Cerebellar nuclear complex (tissue), 1 donor: ENCODE measurements around the gene SLC27A6.

Experiments used
- DNase-seq, 2 experiments: peaks; one replicate each; lab custom pipeline; 2025; lab: John Stamatoyannopoulos, UW

The SLC27A6 gene

DNA sequence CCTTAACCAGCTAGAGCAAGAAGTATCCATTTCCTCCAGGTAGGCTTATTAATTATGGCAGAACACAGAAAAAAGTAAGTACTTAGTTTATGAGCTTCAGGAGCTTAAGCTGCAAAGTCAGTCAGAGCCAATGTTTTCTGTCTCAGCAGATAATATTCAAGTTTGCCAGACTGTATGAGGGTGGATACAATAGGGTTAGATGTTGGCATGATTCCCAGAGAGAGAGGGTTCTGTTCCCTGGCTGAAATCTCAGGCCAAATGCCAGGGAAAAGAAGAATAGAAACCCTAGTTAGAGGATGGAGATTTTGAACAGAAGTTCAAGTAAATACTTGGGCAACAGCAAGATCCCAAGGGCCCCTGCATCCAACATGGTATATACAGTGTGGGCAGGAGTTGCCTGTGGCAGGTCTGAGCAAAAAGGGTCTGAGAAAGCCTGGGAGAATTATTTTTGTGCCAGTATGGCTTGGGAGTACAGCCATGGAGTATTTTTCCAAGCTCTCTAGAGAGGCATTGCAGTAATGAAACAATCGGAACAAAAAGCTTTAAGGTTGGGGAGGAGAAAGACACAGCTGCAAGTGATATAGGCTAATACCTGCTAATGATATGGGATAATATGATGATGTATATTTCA lies 98.3 kb downstream of the SLC27A6 start:
- DNase-seq = no peak

DNA sequence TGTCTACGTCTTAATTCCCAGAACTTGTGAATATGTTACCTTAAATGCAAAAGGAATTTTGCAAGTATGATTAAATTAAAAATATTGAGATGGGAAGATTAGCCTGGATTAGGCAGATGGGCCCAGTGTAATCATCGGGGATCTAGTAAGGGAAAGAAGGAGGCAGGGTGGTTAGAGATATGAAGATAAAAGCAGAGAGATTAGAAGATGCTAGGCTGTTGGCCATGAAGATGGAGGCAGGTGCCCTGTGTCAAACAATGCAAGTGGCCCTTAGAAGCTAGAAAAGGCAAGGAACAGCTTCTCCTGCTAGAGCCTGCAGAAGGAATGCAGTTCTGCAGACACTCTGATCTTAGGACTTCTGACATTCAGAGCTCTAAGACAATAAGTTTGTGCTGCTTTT lies 100.4 kb downstream of the SLC27A6 start:
- DNase-seq = no peak

DNA sequence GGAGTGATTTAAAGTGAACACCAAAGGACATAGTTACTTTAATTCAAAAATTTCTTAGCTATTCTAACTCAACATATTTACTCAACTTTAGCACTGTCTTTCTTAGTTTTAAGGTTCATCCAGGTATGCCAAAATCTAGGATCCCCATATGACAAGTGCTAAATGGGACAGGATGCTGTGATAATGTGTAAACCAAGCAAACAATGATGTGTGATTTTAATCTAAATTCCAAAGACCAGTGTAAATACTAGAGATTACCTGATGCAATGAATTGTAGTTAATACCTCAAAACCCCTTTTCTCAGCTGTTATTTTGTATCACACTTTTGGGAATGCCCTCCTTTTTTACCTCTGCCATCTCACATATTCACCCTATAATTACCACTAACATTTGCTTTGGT lies 102.5 kb downstream of the SLC27A6 start:
- no peak for DNase-seq

DNA sequence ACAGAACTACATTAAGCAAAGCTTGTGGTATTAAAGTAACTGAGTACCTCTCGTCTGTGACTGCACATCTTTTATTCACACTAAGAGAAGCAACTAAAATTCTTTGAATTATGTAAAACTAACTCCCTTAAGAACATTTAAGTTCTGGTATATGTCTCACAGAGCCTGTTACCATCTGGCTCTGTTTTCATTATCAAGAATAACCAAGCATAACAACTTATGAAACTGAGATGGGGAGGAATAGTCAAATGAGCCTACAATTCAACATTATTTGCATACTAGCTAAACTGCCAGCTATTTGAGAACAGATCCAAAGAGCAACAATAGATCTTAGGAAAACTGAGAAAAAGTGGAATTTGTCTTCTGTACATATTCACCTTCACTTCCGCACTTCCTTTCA lies 104.0 kb downstream of the SLC27A6 start:
- no peak for DNase-seq

DNA sequence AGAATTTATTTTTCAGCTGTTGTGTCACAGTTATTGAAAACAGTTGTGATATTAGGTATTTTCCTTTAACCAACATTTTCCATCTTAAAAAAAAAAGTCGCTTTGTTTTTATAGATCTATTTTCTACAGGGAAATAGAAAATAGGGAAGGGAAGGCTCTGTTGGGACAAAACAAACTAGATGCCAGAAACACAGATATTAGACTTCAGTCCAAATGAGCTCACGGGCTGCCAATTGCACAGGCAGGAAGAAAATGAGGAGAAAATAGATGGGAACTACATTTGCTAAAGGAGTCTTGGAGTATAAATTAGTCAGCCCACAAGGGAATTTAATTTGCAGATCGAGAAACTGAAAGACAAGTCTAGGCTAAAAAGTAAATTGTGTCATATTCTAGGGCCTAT lies 107.8 kb downstream of the SLC27A6 start:
- DNase-seq = no peak

DNA sequence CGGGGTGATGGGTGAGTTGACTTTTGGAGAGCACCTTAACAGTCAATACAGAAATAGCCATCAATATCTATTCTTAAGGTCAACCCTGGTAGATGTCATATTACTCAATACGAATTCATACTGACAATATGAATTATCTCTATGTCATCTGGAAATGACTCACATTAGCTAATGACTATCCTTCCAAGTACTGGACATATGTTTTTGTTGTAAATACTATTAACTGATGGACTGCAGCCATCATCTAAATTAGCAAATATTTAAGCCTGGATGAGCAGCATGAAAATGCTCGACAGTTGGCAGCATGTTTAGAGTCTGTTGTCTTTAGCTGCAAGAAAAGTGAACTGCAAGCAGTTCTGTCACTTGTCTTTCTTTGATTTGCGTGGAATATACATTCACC lies 109.6 kb downstream of the SLC27A6 start:
- no peak for DNase-seq

DNA sequence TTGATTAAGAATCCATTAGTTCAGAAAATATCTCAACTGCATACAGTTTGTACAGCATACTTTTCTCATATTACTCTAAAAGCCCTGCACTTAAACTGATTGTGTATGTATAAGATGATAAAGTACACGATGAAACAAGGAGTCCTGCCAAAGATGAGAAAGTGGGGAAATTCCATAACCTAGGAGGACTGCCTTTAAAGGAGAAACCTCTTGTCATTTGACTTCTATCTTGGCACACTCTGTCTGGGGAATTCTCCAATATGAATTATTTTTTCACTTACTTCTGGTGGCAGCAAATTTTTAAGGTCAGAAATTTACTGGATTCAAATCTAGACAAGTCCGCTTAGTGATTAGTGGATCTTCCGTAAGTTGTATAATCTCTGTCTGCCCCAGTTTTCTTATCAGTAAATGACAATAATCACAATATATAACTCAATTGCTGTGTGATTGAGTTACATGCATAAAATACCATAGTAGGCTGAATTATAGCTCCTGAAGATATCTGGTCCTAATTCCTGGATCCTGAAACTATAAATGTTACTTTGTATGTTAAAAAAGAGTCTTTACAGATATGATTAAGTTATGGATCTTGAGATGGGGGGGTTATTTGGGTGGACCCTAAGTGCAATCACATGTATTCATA lies 112.3 kb downstream of the SLC27A6 start:
- DNase-seq = no peak

DNA sequence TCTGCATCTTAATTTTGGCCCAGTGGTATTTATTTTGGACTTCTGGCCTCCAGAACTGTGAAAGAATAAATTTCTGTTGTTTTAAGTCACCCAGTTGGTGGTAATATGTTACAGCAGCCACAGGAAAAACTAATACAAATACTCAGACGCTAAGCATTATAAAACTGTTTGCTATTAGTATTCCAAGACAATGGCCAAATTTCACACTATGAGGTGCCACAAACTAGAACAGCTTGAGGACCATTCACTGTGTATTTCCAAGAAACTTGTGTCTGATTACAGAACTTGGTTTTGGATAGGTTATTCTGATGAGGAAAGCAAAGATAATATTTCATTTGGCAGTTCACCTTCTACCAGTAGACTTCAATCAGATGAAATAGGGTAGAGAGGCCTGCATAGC lies 113.0 kb downstream of the SLC27A6 start:
- DNase-seq = no peak

DNA sequence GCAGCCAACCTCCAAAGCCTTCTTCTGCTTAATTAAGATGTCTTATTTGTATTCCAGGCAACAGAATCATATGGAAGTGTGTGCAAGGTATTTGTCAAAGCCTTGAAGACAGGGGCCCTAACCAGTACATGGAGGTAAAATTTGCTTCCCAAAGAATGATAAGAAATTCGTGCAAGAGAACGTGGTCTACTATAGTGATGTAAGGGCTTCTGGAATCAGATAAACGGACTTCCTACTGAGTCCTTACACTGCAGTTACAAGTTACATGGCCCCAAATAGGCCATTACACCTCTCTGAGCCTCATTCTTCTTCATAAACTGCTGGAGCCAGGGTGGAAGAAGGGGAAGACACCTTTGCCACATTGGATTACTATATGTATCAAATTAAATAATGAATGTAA lies 113.4 kb downstream of the SLC27A6 start:
- DNase-seq = no peak

DNA sequence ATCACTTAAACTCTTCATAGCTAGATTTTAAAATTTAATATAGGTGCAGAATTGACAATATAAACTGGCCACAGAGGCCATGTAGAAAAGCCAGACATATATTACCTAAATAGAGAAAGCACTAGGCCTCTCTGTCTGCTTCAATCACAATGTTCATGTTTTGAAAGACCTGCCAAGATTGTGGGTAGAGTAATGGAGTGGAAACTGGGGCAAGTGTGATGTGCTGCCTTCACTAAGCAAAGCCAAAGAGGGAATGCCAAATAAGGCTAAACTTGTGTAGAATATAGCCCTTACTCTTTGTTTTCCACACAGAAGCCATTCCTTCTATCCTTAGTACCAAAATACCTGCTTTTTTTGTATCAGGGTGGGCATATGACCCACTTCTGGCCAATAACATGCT lies 114.2 kb downstream of the SLC27A6 start:
- no peak for DNase-seq

DNA sequence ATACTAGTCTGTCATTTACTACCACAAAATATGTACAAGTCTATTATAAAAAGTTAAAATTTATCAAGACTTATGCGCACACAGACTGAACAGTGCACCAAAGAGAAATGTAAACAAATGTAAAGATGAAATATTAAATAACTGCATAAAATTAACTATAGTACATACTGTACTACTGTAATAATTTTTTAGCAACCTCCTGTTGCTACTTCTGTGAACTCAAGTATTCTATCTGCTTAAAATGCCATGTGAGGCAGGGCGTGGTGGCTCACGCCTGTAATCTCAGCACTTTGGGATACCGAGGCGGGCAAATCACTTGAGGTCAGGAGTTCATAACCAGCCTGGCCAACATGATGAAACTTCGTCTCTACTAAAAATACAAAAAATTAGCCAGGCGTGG lies 115.5 kb downstream of the SLC27A6 start:
- no peak for DNase-seq

DNA sequence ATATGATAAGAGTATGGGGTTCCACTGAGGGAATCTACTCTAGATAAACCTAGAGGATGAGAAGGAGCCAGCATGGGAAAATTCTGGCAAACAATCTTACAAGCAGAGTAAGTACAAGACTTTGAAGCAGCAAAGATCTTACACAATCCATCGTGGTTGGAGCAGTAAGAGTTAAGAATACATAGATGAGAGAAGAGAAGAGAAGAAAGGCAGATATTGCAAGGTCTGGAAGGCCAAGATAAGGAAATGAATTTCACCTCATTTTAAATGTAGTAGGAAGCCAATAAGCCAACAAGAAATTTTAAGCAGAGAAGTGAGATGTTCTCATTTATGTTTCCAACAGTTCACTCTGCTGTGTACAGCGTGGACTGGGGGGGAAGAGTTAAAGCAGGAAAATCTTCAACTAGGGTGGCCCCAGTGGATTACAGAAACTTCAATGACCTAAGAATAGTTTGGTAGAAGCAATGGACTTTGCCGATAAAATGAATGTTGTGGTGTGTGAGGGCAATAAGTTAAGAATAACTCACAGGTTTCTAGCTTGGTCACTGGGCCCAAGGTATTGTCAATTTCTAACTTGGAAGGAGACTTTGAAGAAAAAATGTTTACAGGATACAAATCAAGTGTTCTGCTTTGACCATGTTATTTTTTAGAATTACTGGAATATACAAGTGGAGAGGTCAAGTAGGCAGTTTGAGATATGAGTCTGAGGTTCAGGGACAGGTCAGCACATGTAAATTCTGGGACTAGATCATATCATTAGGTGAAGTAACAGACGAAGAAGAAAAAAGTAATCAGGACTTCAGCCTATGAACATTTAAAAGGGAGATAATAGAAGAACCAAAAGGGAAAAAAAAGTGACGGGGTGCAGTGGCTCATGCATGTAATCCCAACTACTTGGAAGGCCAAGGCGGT lies 117.2 kb downstream of the SLC27A6 start:
- DNase-seq = no peak
